Adrenal gland (tissue), 12 donors: ENCODE data around the gene SDF4. TPM values are rescaled to one million over a fixed set of nuclear protein-coding genes. Genes with fewer than 3 reads are reported as not detected.

Source experiments
- DNase-seq, 7 donors: peaks; one replicate each; pipeline ENCODE4 v3.0.0-alpha.2; 2019 to 2020
- H3K27ac ChIP-seq, 5 donors: fragments of 200-600 bp; sonication (generic) in 4 of 5; 1 replicate in 3 of 5; 2 replicates in 2 of 5; pipeline versions ENCODE4 v1.5.1 to v1.8.0; 2016 to 2020; ENCODE audit warnings: mild to moderate bottlenecking in 1 of 5
- H3K27me3 ChIP-seq: fragments of 200-600 bp; 2 replicates; pipeline ENCODE4 v1.8.0; 2021
- H3K36me3 ChIP-seq, 2 donors: fragments of 200-600 bp; replicated peaks in 1 of 2; 1 replicate in 1 of 2; 2 replicates in 1 of 2; pipeline versions ENCODE4 v1.5.1 to v1.8.0; 2018 to 2022
- H3K4me1 ChIP-seq, 2 donors: fragments of 200-600 bp; replicated peaks in 1 of 2; 1 replicate in 1 of 2; 2 replicates in 1 of 2; pipeline versions ENCODE4 v1.5.1 to v1.8.0; 2018 to 2021
- H3K4me3 ChIP-seq, 4 donors: fragments of 200-600 bp; sonication (generic) in 3 of 4; one replicate each; pipeline ENCODE4 v1.5.1; 2016 to 2018
- H3K9me3 ChIP-seq, 3 donors: fragments of 200-600 bp; sonication (generic) in 1 of 3; replicated peaks in 1 of 3; 1 replicate in 2 of 3; 2 replicates in 1 of 3; pipeline versions ENCODE4 v1.5.1 to v1.8.0; 2016 to 2021
- CTCF ChIP-seq, 6 experiments: fragments of 450-650 bp in 4 of 6; fragments of 200-600 bp in 2 of 6; sonication (generic) in 1 of 6; IDR thresholded peaks; 1 replicate in 5 of 6; 2 replicates in 1 of 6; pipeline versions ENCODE4 v1.5.1 to v1.8.0; 2016 to 2021; ENCODE audit warnings: antibody characterized with exemption in 6 of 6, mild to moderate bottlenecking in 2 of 6, moderate library complexity in 1 of 6
- POLR2A ChIP-seq, 2 donors: fragments of 450-650 bp; IDR thresholded peaks; one replicate each; pipeline ENCODE4 v1.6.1; 2017; ENCODE audit warnings: antibody characterized with exemption in 2 of 2, mild to moderate bottlenecking in 2 of 2, moderate library complexity in 1 of 2
- WGBS, 4 donors: extraction: QIAGEN DNeasy Blood & Tissue Kit in 2 of 4; methylation state at CpG; one replicate each; pipeline versions ENCODE4 v1.1.5 to v1.1.7; 2013 to 2017; 5-methylcytosine and 5-hydroxymethylcytosine counted together
- intact Hi-C, 2 donors: fragments of 100-400 bp; cut with DNase I; formaldehyde crosslinking; loops; one replicate each; pipeline versions ENCODE4 v1.14.1 to v1.15.0; 2022 to 2023
- polyA plus RNA-seq, 3 donors: library from polyadenylated mRNA; stranded (reverse); fragments of 200-250 nt in 2 of 3; fragments of 350-450 nt in 1 of 3; fragmentation: Illumina TruSeq in 1 of 3; extraction: RNeasy Lipid Tissue Mini Kit (QIAGEN cat#74804) in 1 of 3; gene quantifications; one replicate each; pipeline ENCODE4 v1.2.3, GENCODE V29; 2013 to 2014
- total RNA-seq, 9 donors: library from RNA; depleted of rRNA in 4 of 9; stranded (reverse); fragments of >200 nt in 4 of 9; fragments of 120-200 nt in 1 of 9; fragmentation: NEBNext Ultra II Directional in 1 of 9; extraction: Animal tissue kit (Norgen Biotek cat#: 25700) in 1 of 9; gene quantifications; one replicate each; pipeline versions ENCODE4 v1.1.0 to v1.2.4, GENCODE V29; 2013 to 2023
- donor health status: healthy with polysubstance abuse.
- donor health status: Bipolar disorder and iron deficiency.
- donor health status: DM: yes; HTN: yes; CAD: no.
- donor health status: DM: no; HTN: no; CAD: no.
- donor health status: DM: no; HTN: no; CAD: no.
- donor health status: DM: yes; HTN: yes; CAD: no.

SDF4 gene
- total and polyA plus RNA-seq, 12 donors, result 49.4 to 221 (median 142) TPM

GRCh38 chr1:1240348-1240732 is 8.5 kb upstream of the SDF4 start:
- no peak for DNase-seq
- H3K27ac ChIP-seq, result no peak overlapping the region
- H3K4me3 ChIP-seq, result no peak overlapping the region
- H3K9me3 ChIP-seq, result no peaks in the 10 kb centered on the region
- no peak for TF ChIP-seq CTCF (IDR thresholded peaks at IDR 0.05)
- TF ChIP-seq POLR2A (IDR thresholded peaks at IDR 0.05), result no peak
- intact Hi-C loops, result no loop called here
- 35 to 86% (median 55%) methylated on average over 1 to 11 of the region's 11 CpGs for WGBS, 4 donors
- H3K4me1 ChIP-seq, result no peaks in the 10 kb centered on the region
- H3K27me3 ChIP-seq, result peaks cover 7% of the 10 kb centered on the region
- H3K36me3 ChIP-seq, result no peaks in the 10 kb centered on the region

GRCh38 chr1:1239614-1240347 is 8.0 kb upstream of the SDF4 start:
- Histone ChIP-seq H3K36me3 (no peaks in the 10 kb centered on the region), H3K4me1 (no peaks in the 10 kb centered on the region), H3K4me3 (no peak overlapping the region), H3K9me3 (no peaks in the 10 kb centered on the region), H3K27ac (no peak overlapping the region), H3K27me3 (peaks cover 7% of the 10 kb centered on the region)
- DNase-seq, result no peak
- WGBS, 4 donors, result 28 to 70% (median 32%) methylated on average over 2 to 30 of the region's 30 CpGs
- intact Hi-C loops, result no loop called here
- no peak for TF ChIP-seq CTCF (IDR thresholded peaks at IDR 0.05)
- TF ChIP-seq POLR2A (IDR thresholded peaks at IDR 0.05), result no peak

- intact Hi-C loops, result no loop called here
- Histone ChIP-seq H3K27me3 (peaks cover 7% of the 10 kb centered on the region), H3K4me3 (no peak overlapping the region)
Observed at GRCh38 chr1:1239227-1239613, 7.4 kb upstream of the SDF4 start.

GRCh38 chr1:1238702-1239178 is 6.9 kb upstream of the SDF4 start:
- Histone ChIP-seq H3K27me3 (peaks cover 7% of the 10 kb centered on the region), H3K4me3 (no peak overlapping the region), H3K27ac (no peak overlapping the region), H3K4me1 (no peaks in the 10 kb centered on the region), H3K9me3 (no peaks in the 10 kb centered on the region), H3K36me3 (no peaks in the 10 kb centered on the region)
- intact Hi-C loops, result no loop called here
- 71 to 91% (median 79%) methylated on average over 6 to 19 of the region's 19 CpGs for WGBS, 4 donors
- TF ChIP-seq POLR2A (IDR thresholded peaks at IDR 0.05), result no peak
- TF ChIP-seq CTCF (IDR thresholded peaks at IDR 0.05), result no peak
- DNase-seq, result no peak

More at GRCh38 chr1:1239227-1239613, 7.4 kb upstream of the SDF4 start:
- DNase-seq, result no peak
- no peak for TF ChIP-seq POLR2A (IDR thresholded peaks at IDR 0.05)
- TF ChIP-seq CTCF (IDR thresholded peaks at IDR 0.05), result no peak
- no peaks in the 10 kb centered on the region for H3K4me1 ChIP-seq
- no peaks in the 10 kb centered on the region for H3K9me3 ChIP-seq
- no peaks in the 10 kb centered on the region for H3K36me3 ChIP-seq
- 69 to 79% (median 77%) methylated on average over 5 to 15 of the region's 15 CpGs; no CpG with 5 or more reads in 1 of the 4 donors for WGBS, 4 donors
- no peak overlapping the region for H3K27ac ChIP-seq
